Endothelial cell of umbilical vein (primary cell): ENCODE results near the gene MED25. TPM values are rescaled to one million over a fixed set of nuclear protein-coding genes. Genes with fewer than 3 reads are reported as not detected.

Experiments used
- BruUV-seq: library from RNA; stranded (reverse); fragments of 400-500 nt; replicated peaks from 2 replicates; lab custom pipeline; 2021; lab: Mats Ljungman, UMichigan
- CTCF ChIA-PET: fragments of 300-600, 350-600 bp; sonication (Branson Sonifier 250); formaldehyde crosslinking; loops from one replicate; lab custom pipeline; 2021; ENCODE audit warnings: antibody characterized with exemption, inconsistent platforms; lab: Charles Lee
- POLR2A ChIA-PET: fragments of 300-600, 350-600 bp; sonication (Branson Sonifier 250); formaldehyde crosslinking; loops from one replicate; lab custom pipeline; 2021; ENCODE audit warnings: antibody characterized with exemption, inconsistent platforms; lab: Charles Lee
- DNase-seq: peaks from one replicate; pipeline ENCODE4 v3.0.0-alpha.2; 2011; ENCODE audit warnings: low read depth, low spot score
- FAIRE-seq: peaks from 2 replicates; lab custom pipeline; 2011; peaks lifted over from hg19 to GRCh38; lab: Jason Lieb, UNC
- H2AFZ ChIP-seq: 2 replicates; pipeline ENCODE4 v1.6.0; 2012; ENCODE audit warnings: low read depth, low read length, control low read depth, inconsistent platforms
- H3K27ac ChIP-seq: 2 replicates; pipeline ENCODE4 v1.5.1; 2011; ENCODE audit warnings: low read depth, mild to moderate bottlenecking, control low read depth, low read length, moderate library complexity; ENCODE audit not compliant: insufficient read depth
- H3K27me3 ChIP-seq, 2 experiments: 2 replicates each; pipeline versions ENCODE4 v1.6.0 to v1.6.1; 2011; ENCODE audit warnings: low read length in 2 of 2, mixed read lengths in 1 of 2; ENCODE audit not compliant: control insufficient read depth in 2 of 2, insufficient read depth in 2 of 2
- H3K36me3 ChIP-seq, 2 experiments: 2 replicates in 1 of 2; 3 replicates in 1 of 2; pipeline ENCODE4 v1.5.1; 2011; ENCODE audit warnings: low read length in 2 of 2, mild to moderate bottlenecking in 1 of 2, moderate library complexity in 1 of 2; ENCODE audit not compliant: control insufficient read depth in 2 of 2, insufficient read depth in 2 of 2; ENCODE audit errors: extremely low read depth in 1 of 2
- H3K4me1 ChIP-seq: 3 replicates; pipeline ENCODE4 v1.5.1; 2011; ENCODE audit warnings: mild to moderate bottlenecking, low read length; ENCODE audit not compliant: control insufficient read depth, insufficient read depth; ENCODE audit errors: extremely low read depth
- H3K4me2 ChIP-seq: 2 replicates; pipeline ENCODE4 v1.6.1; 2011; ENCODE audit warnings: low read length, control low read depth, mixed read lengths; ENCODE audit not compliant: insufficient read depth
- H3K4me3 ChIP-seq, 3 experiments: fragments of 200-600 bp in 1 of 3; sonication (generic), shearing (Covaris generic) in 1 of 3; replicated peaks in 1 of 3; 2 replicates each; pipeline ENCODE4 v1.5.1; 2011 to 2016; ENCODE audit warnings: control low read depth in 3 of 3, low read length in 3 of 3, mild to moderate bottlenecking in 2 of 3, inconsistent platforms in 1 of 3, low read depth in 1 of 3, moderate library complexity in 1 of 3; ENCODE audit not compliant: insufficient read depth in 1 of 3
- H3K79me2 ChIP-seq: 2 replicates; pipeline ENCODE4 v1.6.0; 2012; ENCODE audit warnings: low read length, inconsistent platforms; ENCODE audit not compliant: control insufficient read depth, insufficient read depth
- H3K9ac ChIP-seq: replicated peaks from 2 replicates; pipeline ENCODE3; 2011; ENCODE audit warnings: low read length, control low read depth; ENCODE audit not compliant: insufficient read depth; ENCODE audit errors: extremely low read depth
- H3K9me1 ChIP-seq: replicated peaks from 3 replicates; pipeline ENCODE4 v1.6.0; 2011; ENCODE audit warnings: mild to moderate bottlenecking, low read length; ENCODE audit not compliant: control insufficient read depth, insufficient read depth; ENCODE audit errors: extremely low read depth
- H3K9me3 ChIP-seq: replicated peaks from 2 replicates; pipeline ENCODE4 v1.5.1; 2012; ENCODE audit warnings: low read length, inconsistent platforms; ENCODE audit not compliant: control insufficient read depth, insufficient read depth
- H4K20me1 ChIP-seq: replicated peaks from 2 replicates; pipeline ENCODE3; 2011; ENCODE audit warnings: mild to moderate bottlenecking, low read length; ENCODE audit not compliant: control insufficient read depth, insufficient read depth; ENCODE audit errors: extremely low read depth
- CTCF ChIP-seq, 2 donors: IDR thresholded peaks; 1 replicate in 1 of 2; 2 replicates in 1 of 2; pipeline ENCODE4 v1.5.1; 2011; ENCODE audit warnings: low read length in 2 of 2, mild to moderate bottlenecking in 2 of 2, moderate library complexity in 2 of 2, control low read depth in 1 of 2, inconsistent platforms in 1 of 2, low read depth in 1 of 2; ENCODE audit not compliant: insufficient read depth in 1 of 2; ENCODE audit errors: extremely low read depth in 1 of 2
- EZH2 ChIP-seq: IDR thresholded peaks from 2 replicates; pipeline ENCODE4 v1.6.1; 2012; ENCODE audit warnings: borderline replicate concordance, low read depth, mild to moderate bottlenecking, moderate library complexity, low read length, inconsistent platforms; ENCODE audit not compliant: severe bottlenecking
- FOS ChIP-seq: IDR thresholded peaks from 2 replicates; pipeline ENCODE4 v1.6.1; 2011; ENCODE audit warnings: mild to moderate bottlenecking, low read length, moderate library complexity, borderline replicate concordance; ENCODE audit not compliant: insufficient read depth
- GATA2 ChIP-seq: IDR thresholded peaks from 2 replicates; pipeline ENCODE4 v1.7.0; 2011; ENCODE audit warnings: low read depth, mild to moderate bottlenecking, moderate library complexity, mixed read lengths, low read length; ENCODE audit not compliant: insufficient read length, insufficient read depth
- JUN ChIP-seq: IDR thresholded peaks from 2 replicates; pipeline ENCODE4 v1.6.1; 2011; ENCODE audit warnings: borderline replicate concordance, low read depth; ENCODE audit not compliant: insufficient read length, insufficient read depth
- MAX ChIP-seq: IDR thresholded peaks from 2 replicates; pipeline ENCODE4 v1.6.1; 2011; ENCODE audit not compliant: insufficient read depth, insufficient read length
- MYC ChIP-seq: IDR thresholded peaks from one replicate; pipeline ENCODE4 v1.6.1; 2011; ENCODE audit warnings: mild to moderate bottlenecking, low read depth, low read length
- POLR2A ChIP-seq: IDR thresholded peaks from 2 replicates; pipeline ENCODE4 v1.6.1; 2012; ENCODE audit warnings: low read depth, mild to moderate bottlenecking, control low read depth, low read length
- POLR2AphosphoS5 ChIP-seq: IDR thresholded peaks from 2 replicates; pipeline ENCODE4 v1.6.1; 2012; ENCODE audit warnings: low read depth, mild to moderate bottlenecking, control low read depth, low read length, moderate library complexity; ENCODE audit not compliant: insufficient read depth
- dilution Hi-C: fragments of 300-500 bp; cut with MboI; formaldehyde crosslinking; loops from one replicate; pipeline ENCODE4 v1.15.0; 2019; ENCODE audit warnings: low sequenced_read_pairs; ENCODE audit not compliant: extremely low pct_ligation_motif_present
- intact Hi-C: fragments of 100-400 bp; cut with micrococcal nuclease; formaldehyde crosslinking; loops from one replicate; pipeline ENCODE4 v1.10.0; 2022
- polyA plus RNA-seq, 4 experiments: library from polyadenylated mRNA; depleted of rRNA in 3 of 4; stranded (reverse) in 3 of 4; unstranded in 1 of 4; fragments of >200 nt; gene quantifications; 2 replicates each; pipeline versions ENCODE4 v1.2.1 to v1.2.3, GENCODE V29; 2011 to 2012; ENCODE audit warnings: missing spikeins in 1 of 4
- total RNA-seq: library from RNA; stranded (reverse); gene quantifications from 2 replicates; pipeline ENCODE4 v1.2.3, GENCODE V29; 2021

Gene MED25
- total and polyA plus RNA-seq, 2 donors (not counting 3 experiments of a cell fraction or from before 2014, with no cell fraction given): 31.7 to 62.9 TPM

GRCh38 chr19:49872245-49873128 lies 54.4 kb downstream of the MED25 start:
- H3K27ac ChIP-seq: no peak overlapping the region
- no peak overlapping the region for H3K9ac ChIP-seq
- no peaks in the 10 kb centered on the region for H3K9me3 ChIP-seq
- CTCF ChIA-PET: no interaction called here
- TF ChIP-seq EZH2: no peak
- TF ChIP-seq FOS: no peak
- TF ChIP-seq MYC: no peak
- no peak for TF ChIP-seq GATA2
- no peak for TF ChIP-seq JUN
- TF ChIP-seq POLR2AphosphoS5: no peak
- TF ChIP-seq POLR2A: no peak
- no peak for TF ChIP-seq CTCF (IDR thresholded peaks at IDR 0.05; ENCODE audit: extremely low read depth in 1 of 2, insufficient read depth in 1 of 2, low read depth in 1 of 2, low read length in 2 of 2)
- TF ChIP-seq MAX: no peak
- no peak for FAIRE-seq
- H3K4me1 ChIP-seq: peaks cover 21% of the 10 kb centered on the region
- no peaks in the 10 kb centered on the region for H3K9me1 ChIP-seq
- POLR2A ChIA-PET: no interaction called here
- dilution Hi-C loops (no loop called here), intact Hi-C loops (no loop called here)
- no peak overlapping the region for H3K4me3 ChIP-seq
- no peak for DNase-seq
- no peak overlapping the region for H3K4me2 ChIP-seq
- no TSS peak for BruUV-seq
- no peak overlapping the region for H2AFZ ChIP-seq
- no peaks in the 10 kb centered on the region for H3K27me3 ChIP-seq
- H3K36me3 ChIP-seq: peaks cover 0 to 9% of the 10 kb centered on the region in 2 experiments
- H3K79me2 ChIP-seq: peaks cover 18% of the 10 kb centered on the region
- no peaks in the 10 kb centered on the region for H4K20me1 ChIP-seq
